ENCODE results near the gene ANKRD17. TPM values are rescaled to one million over a fixed set of nuclear protein-coding genes. Genes with fewer than 3 reads are reported as not detected.

ANKRD17 gene
- total RNA-seq, 1 donor from 2014 or later = 91.9 TPM

DNA sequence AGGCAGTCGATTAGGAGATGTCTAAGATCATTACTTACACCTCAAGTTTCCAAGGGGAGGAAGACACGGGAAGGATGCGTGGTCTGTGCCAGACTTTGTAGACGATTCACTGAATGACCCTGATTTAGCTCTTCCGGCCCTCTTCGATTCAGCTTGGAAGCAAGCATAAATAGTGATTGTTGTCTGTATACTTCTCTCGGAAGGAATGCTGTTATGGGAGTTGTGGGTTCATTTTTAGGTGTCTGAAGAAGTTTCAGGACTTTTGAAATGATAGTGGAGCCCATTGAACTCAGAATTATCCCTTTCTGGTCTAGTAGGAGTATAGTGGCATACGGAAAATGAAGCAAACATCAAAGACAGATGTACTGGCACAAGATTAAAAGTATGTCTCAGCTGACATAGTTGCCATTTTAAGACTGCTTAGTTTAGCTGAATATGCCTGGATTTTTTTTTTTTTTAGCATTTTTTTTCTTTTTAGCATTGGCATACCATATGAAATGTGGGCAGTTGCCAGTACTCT lies 1.0 kb upstream of the ANKRD17 start:
- TF ChIP-seq CTCF (IDR thresholded peaks at IDR 0.05; ENCODE audit: insufficient read depth, low read depth, low read length) (no peak), EZH2 (IDR thresholded peaks at IDR 0.05; ENCODE audit: insufficient read depth, low read length) (no peak)
- no peaks in the 10 kb centered on the region for H3K9me3 Mint-ChIP-seq (ENCODE audit: unreplicated experiment)
- no peaks in the 10 kb centered on the region for H3K27me3 Mint-ChIP-seq (ENCODE audit: low read depth, unreplicated experiment)
- peak overlapping the region; percentile 94 for H3K27ac Mint-ChIP-seq (ENCODE audit: unreplicated experiment)
- Histone ChIP-seq H3K9ac (ENCODE audit: low read length) (peak overlapping the region; percentile 86), H3K9me3 (ENCODE audit: insufficient read depth, low read depth, low read length) (no peaks in the 10 kb centered on the region), H3K27ac (ENCODE audit: low read depth, low read length) (peak overlapping the region; percentile 95), H3K36me3 (ENCODE audit: insufficient read depth, low read length) (no peaks in the 10 kb centered on the region), H4K20me1 (ENCODE audit: insufficient read depth, low read length) (peaks cover 34% of the 10 kb centered on the region), H3K4me1 (ENCODE audit: insufficient read depth, low read length) (peaks cover 21% of the 10 kb centered on the region), H3K4me3 (ENCODE audit: insufficient read depth, low read depth, low read length) (peak overlapping the region; percentile 76), H2AFZ (ENCODE audit: low read depth, low read length) (peak overlapping the region; percentile 82), H3K27me3 (ENCODE audit: insufficient read depth, low read length) (no peaks in the 10 kb centered on the region), H3K79me2 (ENCODE audit: insufficient read depth, low read length) (peaks cover 67% of the 10 kb centered on the region), H3K4me2 (ENCODE audit: low read length) (peak overlapping the region; percentile 85)
- H3K4me1 Mint-ChIP-seq (ENCODE audit: low read depth, unreplicated experiment) = peaks cover 20% of the 10 kb centered on the region
- FAIRE-seq (no peak), DNase-seq (ENCODE audit: low read depth) (peak; percentile 40)
- H3K4me3 Mint-ChIP-seq (ENCODE audit: unreplicated experiment) = peak overlapping the region; percentile 98
- H3K36me3 Mint-ChIP-seq (ENCODE audit: low read depth, unreplicated experiment) = peaks cover 2% of the 10 kb centered on the region

DNA sequence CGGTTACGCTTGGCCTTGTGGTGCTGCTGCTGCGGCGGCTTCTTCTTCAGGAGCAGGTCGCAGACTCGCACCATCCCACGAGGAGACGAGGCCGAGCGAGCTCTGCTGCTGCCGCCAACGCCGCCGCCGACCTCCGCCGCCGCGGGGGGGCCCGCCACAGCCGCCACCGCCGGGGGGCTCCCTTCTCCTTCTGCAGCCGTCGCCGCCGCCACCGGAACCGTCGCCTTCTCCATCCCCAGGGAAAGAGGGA lies 237 bp downstream of the ANKRD17 start:
- H3K4me3 ChIP-seq (ENCODE audit: insufficient read depth, low read depth, low read length) = peak overlapping the region; percentile 76
- H3K9ac ChIP-seq (ENCODE audit: low read length) = peak overlapping the region; percentile 86
- H3K27ac ChIP-seq (ENCODE audit: low read depth, low read length) = peak overlapping the region; percentile 95
- Mint-ChIP-seq H3K36me3 (ENCODE audit: low read depth, unreplicated experiment) (peaks cover 2% of the 10 kb centered on the region), H3K27me3 (ENCODE audit: low read depth, unreplicated experiment) (no peaks in the 10 kb centered on the region), H3K27ac (ENCODE audit: unreplicated experiment) (peak overlapping the region; percentile 98), H3K4me1 (ENCODE audit: low read depth, unreplicated experiment) (peaks cover 24% of the 10 kb centered on the region), H3K9me3 (ENCODE audit: unreplicated experiment) (no peaks in the 10 kb centered on the region), H3K4me3 (ENCODE audit: unreplicated experiment) (peak overlapping the region; percentile 98)
- no peaks in the 10 kb centered on the region for H3K9me3 ChIP-seq (ENCODE audit: insufficient read depth, low read depth, low read length)
- H3K27me3 ChIP-seq (ENCODE audit: insufficient read depth, low read length) = no peaks in the 10 kb centered on the region
- peak overlapping the region; percentile 96 for H3K4me2 ChIP-seq (ENCODE audit: low read length)
- peaks cover 80% of the 10 kb centered on the region for H3K79me2 ChIP-seq (ENCODE audit: insufficient read depth, low read length)
- DNase-seq (ENCODE audit: low read depth) = no peak
- peaks cover 21% of the 10 kb centered on the region for H3K4me1 ChIP-seq (ENCODE audit: insufficient read depth, low read length)
- H3K36me3 ChIP-seq (ENCODE audit: insufficient read depth, low read length) = no peaks in the 10 kb centered on the region
- FAIRE-seq = no peak
- H2AFZ ChIP-seq (ENCODE audit: low read depth, low read length) = peak overlapping the region; percentile 58
- peaks cover 47% of the 10 kb centered on the region for H4K20me1 ChIP-seq (ENCODE audit: insufficient read depth, low read length)
- no peak for TF ChIP-seq CTCF (IDR thresholded peaks at IDR 0.05; ENCODE audit: insufficient read depth, low read depth, low read length)
- no peak for TF ChIP-seq EZH2 (IDR thresholded peaks at IDR 0.05; ENCODE audit: insufficient read depth, low read length)

DNA sequence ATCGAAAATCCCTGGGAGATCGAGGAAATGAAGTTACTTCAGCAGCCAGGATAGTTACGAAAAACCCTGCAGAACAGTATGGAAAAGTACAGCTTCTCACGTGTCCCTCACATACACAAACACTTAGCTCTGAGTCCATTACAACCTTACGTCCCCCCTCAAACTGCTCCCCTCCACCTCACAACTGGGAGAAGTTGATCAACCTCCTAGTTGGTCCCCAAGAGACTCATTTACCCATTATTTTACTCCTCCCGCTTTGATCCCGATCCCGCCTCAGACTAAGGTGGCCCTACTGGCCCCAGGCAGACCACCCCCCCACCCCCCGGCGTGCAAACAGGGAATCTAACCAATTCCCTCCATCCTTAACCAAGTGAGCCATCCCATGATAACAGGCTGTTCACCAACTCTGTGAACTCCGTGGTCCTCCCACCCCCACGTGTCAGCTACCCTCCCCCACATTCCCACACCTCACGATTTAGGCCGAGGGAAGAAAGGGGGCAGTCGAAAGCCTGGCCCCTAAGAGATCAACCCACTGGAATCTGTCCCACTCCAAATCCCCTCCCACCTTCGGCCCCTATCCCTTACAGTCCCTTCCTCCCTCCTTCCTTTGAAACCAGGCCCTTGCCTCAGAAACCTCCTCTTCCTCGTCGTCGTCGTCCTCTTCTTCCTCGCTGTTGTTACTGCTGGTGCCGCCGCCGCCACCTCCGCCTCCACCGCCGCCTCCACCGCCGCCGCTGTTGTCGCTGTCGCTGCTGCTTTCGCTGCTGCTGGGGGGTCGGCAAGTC lies 755 bp downstream of the ANKRD17 start:
- FAIRE-seq (no peak), DNase-seq (ENCODE audit: low read depth) (peak; percentile 32)
- H3K4me1 Mint-ChIP-seq (ENCODE audit: low read depth, unreplicated experiment) = peaks cover 29% of the 10 kb centered on the region
- H3K9me3 Mint-ChIP-seq (ENCODE audit: unreplicated experiment) = no peaks in the 10 kb centered on the region
- peaks cover 21% of the 10 kb centered on the region for H3K4me1 ChIP-seq (ENCODE audit: insufficient read depth, low read length)
- peaks cover 2% of the 10 kb centered on the region for H3K36me3 Mint-ChIP-seq (ENCODE audit: low read depth, unreplicated experiment)
- H3K27me3 ChIP-seq (ENCODE audit: insufficient read depth, low read length) = no peaks in the 10 kb centered on the region
- peak overlapping the region; percentile 96 for H3K4me2 ChIP-seq (ENCODE audit: low read length)
- H3K79me2 ChIP-seq (ENCODE audit: insufficient read depth, low read length) = peaks cover 85% of the 10 kb centered on the region
- H4K20me1 ChIP-seq (ENCODE audit: insufficient read depth, low read length) = peaks cover 52% of the 10 kb centered on the region
- no peaks in the 10 kb centered on the region for H3K36me3 ChIP-seq (ENCODE audit: insufficient read depth, low read length)
- no peaks in the 10 kb centered on the region for H3K9me3 ChIP-seq (ENCODE audit: insufficient read depth, low read depth, low read length)
- peak overlapping the region; percentile 95 for H3K27ac ChIP-seq (ENCODE audit: low read depth, low read length)
- peak overlapping the region; percentile 86 for H3K9ac ChIP-seq (ENCODE audit: low read length)
- H3K4me3 ChIP-seq (ENCODE audit: insufficient read depth, low read depth, low read length) = peak overlapping the region; percentile 76
- peak overlapping the region; percentile 58 for H2AFZ ChIP-seq (ENCODE audit: low read depth, low read length)
- no peaks in the 10 kb centered on the region for H3K27me3 Mint-ChIP-seq (ENCODE audit: low read depth, unreplicated experiment)
- peak overlapping the region; percentile 98 for H3K27ac Mint-ChIP-seq (ENCODE audit: unreplicated experiment)
- H3K4me3 Mint-ChIP-seq (ENCODE audit: unreplicated experiment) = peak overlapping the region; percentile 98
- TF ChIP-seq EZH2 (IDR thresholded peaks at IDR 0.05; ENCODE audit: insufficient read depth, low read length) (no peak), CTCF (IDR thresholded peaks at IDR 0.05; ENCODE audit: insufficient read depth, low read depth, low read length) (no peak)
